Stomach (tissue), 9 donors: ENCODE data around the gene MAB21L4. TPM values are rescaled to one million over a fixed set of nuclear protein-coding genes. Genes with fewer than 3 reads are reported as not detected.
"Not testable (repeated sequence)": the region's sequence is repeated elsewhere in the genome, so short reads cannot be mapped to it uniquely, and the experiment has no call there.

ENCODE experiments used
- DNase-seq, 2 donors: peaks; one replicate each; pipeline versions ENCODE4 v3.0.0 to v3.0.0-alpha.2; 2013 to 2019
- H3K27ac ChIP-seq, 5 donors: fragments of 200-600 bp in 4 of 5; sonication (generic) in 4 of 5; one replicate each; pipeline ENCODE4 v1.5.1; 2013 to 2019; ENCODE audit warnings: mild to moderate bottlenecking in 1 of 5, moderate library complexity in 1 of 5
- H3K27me3 ChIP-seq, 3 donors: fragments of 200-600 bp; sonication (generic); one replicate each; pipeline ENCODE4 v1.5.1; 2017 to 2019; ENCODE audit warnings: mixed run types in 1 of 3
- H3K36me3 ChIP-seq, 4 donors: fragments of 200-600 bp; sonication (generic); 1 replicate in 3 of 4; 2 replicates in 1 of 4; pipeline ENCODE4 v1.5.1; 2016 to 2019
- H3K4me1 ChIP-seq, 4 donors: fragments of 200-600 bp; sonication (generic); one replicate each; pipeline ENCODE4 v1.5.1; 2016 to 2019
- H3K4me3 ChIP-seq, 4 donors: fragments of 200-600 bp; sonication (generic) in 3 of 4; one replicate each; pipeline ENCODE4 v1.5.1; 2016 to 2019; ENCODE audit warnings: mild to moderate bottlenecking in 1 of 4
- H3K9me3 ChIP-seq, 4 donors: fragments of 200-600 bp; sonication (generic); one replicate each; pipeline ENCODE4 v1.5.1; 2016 to 2019
- EP300 ChIP-seq: sonication (generic); formaldehyde crosslinking; IDR thresholded peaks from one replicate; pipeline ENCODE4 v1.6.1; 2017; ENCODE audit warnings: antibody characterized with exemption
- POLR2A ChIP-seq, 4 donors: fragments of 450-650 bp; IDR thresholded peaks; one replicate each; pipeline ENCODE4 v1.6.1; 2016; ENCODE audit warnings: antibody characterized with exemption in 4 of 4, control low read depth in 2 of 4, mild to moderate bottlenecking in 1 of 4, moderate library complexity in 1 of 4
- POLR2AphosphoS5 ChIP-seq, 3 donors: sonication (generic); formaldehyde crosslinking; IDR thresholded peaks; one replicate each; pipeline ENCODE4 v1.6.1; 2016; ENCODE audit warnings: antibody characterized with exemption in 3 of 3
- WGBS, 5 donors: extraction: QIAGEN DNeasy Blood & Tissue Kit in 3 of 5; methylation state at CpG; one replicate each; pipeline versions ENCODE4 v1.1.5 to v1.1.7; 2013 to 2018; 5-methylcytosine and 5-hydroxymethylcytosine counted together
- intact Hi-C: fragments of 100-400 bp; cut with DNase I; formaldehyde crosslinking; loops from one replicate; pipeline ENCODE4 v1.15.1; 2023; ENCODE audit warnings: low total_unique reads
- polyA plus RNA-seq, 3 donors: library from polyadenylated mRNA; stranded (reverse); fragments of 200-250 nt; gene quantifications; one replicate each; pipeline ENCODE4 v1.2.3, GENCODE V29; 2013
- total RNA-seq, 5 donors: library from RNA; depleted of rRNA; stranded (reverse); fragments of >200 nt; gene quantifications; one replicate each; pipeline versions ENCODE4 v1.1.0 to v1.2.3, GENCODE V29; 2014 to 2016
- TF ChIP-seq, protein P1 (sequence below), 7 experiments: fragments of 450-650 bp in 4 of 7; fragments of 200-600 bp in 3 of 7; sonication (generic) in 3 of 7; IDR thresholded peaks; one replicate each; pipeline ENCODE4 v1.5.1; 2016 to 2019; ENCODE audit warnings: antibody characterized with exemption in 7 of 7, control low read depth in 2 of 7, mild to moderate bottlenecking in 1 of 7
- donor health status: healthy with polysubstance abuse.
- donor health status: Bipolar disorder and iron deficiency.
- donor health status: healthy.

The MAB21L4 gene
- total and polyA plus RNA-seq, 8 donors, result 0.45 to 48.9 (median 5.4) TPM; not detected in 2

DNA sequence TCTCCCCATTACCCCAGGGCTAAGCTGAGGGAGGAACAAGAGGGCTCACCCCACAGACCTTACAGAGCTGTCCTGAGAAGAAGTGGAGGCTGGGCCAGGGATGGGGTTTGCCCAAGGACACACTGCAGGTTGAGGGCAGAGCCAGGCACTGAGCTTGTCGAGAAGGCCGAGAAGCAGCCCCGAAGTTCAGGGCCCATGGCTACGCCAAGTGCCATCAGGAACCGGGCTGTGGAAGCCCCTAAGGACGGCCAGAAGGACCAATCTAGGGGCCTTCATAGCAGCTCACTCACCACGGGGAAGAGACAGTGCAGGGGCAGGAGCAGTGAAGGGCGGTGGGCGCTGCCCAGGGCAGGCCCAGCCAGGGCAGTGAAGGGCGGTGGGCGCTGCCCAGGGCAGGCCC lies 45.9 kb downstream of the MAB21L4 start:
- no peaks in the 10 kb centered on the region for H3K27me3 ChIP-seq
- no peak overlapping the region for H3K4me3 ChIP-seq
- 83 to 94% (median 84%) methylated on average over 9 to 11 of the region's 11 CpGs for WGBS, 5 donors
- H3K9me3 ChIP-seq, result peaks cover 0 to 10% (median 7%) of the 10 kb centered on the region in 4 donors
- no peaks in the 10 kb centered on the region for H3K36me3 ChIP-seq
- peaks cover 0 to 12% (median 8%) of the 10 kb centered on the region in 4 donors for H3K4me1 ChIP-seq
- no peak overlapping the region for H3K27ac ChIP-seq
- intact Hi-C loops, result no loop called here
- no peak for DNase-seq
- TF ChIP-seq POLR2AphosphoS5 (IDR thresholded peaks at IDR 0.05) (no peak), POLR2A (IDR thresholded peaks at IDR 0.05) (no peak), EP300 (no peak)
- TF ChIP-seq, protein P1, sequence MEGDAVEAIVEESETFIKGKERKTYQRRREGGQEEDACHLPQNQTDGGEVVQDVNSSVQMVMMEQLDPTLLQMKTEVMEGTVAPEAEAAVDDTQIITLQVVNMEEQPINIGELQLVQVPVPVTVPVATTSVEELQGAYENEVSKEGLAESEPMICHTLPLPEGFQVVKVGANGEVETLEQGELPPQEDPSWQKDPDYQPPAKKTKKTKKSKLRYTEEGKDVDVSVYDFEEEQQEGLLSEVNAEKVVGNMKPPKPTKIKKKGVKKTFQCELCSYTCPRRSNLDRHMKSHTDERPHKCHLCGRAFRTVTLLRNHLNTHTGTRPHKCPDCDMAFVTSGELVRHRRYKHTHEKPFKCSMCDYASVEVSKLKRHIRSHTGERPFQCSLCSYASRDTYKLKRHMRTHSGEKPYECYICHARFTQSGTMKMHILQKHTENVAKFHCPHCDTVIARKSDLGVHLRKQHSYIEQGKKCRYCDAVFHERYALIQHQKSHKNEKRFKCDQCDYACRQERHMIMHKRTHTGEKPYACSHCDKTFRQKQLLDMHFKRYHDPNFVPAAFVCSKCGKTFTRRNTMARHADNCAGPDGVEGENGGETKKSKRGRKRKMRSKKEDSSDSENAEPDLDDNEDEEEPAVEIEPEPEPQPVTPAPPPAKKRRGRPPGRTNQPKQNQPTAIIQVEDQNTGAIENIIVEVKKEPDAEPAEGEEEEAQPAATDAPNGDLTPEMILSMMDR (IDR thresholded peaks at IDR 0.05), result no peak

DNA sequence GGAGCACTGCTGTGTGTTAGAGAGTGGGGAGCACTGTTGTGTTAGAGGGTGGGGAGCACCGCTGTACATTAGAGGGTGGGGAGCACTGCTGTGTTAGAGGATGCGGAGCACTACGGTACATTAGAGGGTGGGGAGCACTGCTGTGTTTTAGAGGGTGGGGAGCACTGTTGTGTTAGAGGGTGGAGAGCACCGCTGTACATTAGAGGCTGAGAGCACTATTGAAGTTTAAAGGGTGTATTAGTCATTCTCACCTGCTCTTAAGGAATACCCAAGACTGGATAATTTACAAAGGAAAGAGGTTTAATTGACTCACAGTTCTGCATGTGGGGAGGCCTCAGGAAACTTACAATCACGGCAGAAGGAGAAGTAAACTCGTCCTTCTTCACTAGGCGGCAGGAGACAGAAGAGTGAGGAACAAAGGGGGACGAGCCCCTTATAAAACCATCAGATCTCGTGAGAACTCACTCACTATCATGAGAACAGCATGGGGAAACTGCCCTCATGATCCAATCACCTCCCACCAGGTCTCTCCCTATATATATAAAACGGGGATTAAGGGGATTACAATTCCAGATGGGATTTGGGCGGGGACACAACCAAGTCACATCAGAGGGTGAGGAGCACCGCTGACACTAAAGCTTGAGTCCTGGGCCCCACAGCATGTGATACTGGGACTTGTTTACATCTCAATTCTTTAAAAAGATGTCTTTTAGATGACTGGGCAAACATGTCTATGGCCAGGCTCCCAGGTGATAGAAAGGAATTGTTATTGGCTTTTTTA lies 46.9 kb downstream of the MAB21L4 start:
- Histone ChIP-seq H3K4me3 (no peak overlapping the region), H3K27me3 (no peaks in the 10 kb centered on the region), H3K4me1 (peaks cover 0 to 12% (median 8%) of the 10 kb centered on the region in 4 donors), H3K36me3 (no peaks in the 10 kb centered on the region), H3K27ac (no peak overlapping the region), H3K9me3 (peaks cover 0 to under 1% (median 0%) of the 10 kb centered on the region in 4 donors)
- TF ChIP-seq EP300 (no peak), POLR2A (IDR thresholded peaks at IDR 0.05) (no peak), POLR2AphosphoS5 (IDR thresholded peaks at IDR 0.05) (no peak)
- TF ChIP-seq, protein P1 (IDR thresholded peaks at IDR 0.05), result no peak
- 72 to 77% (median 75%) methylated on average over 12 of the region's 12 CpGs for WGBS, 5 donors
- DNase-seq, result no peak
- intact Hi-C loops, result no loop called here

DNA sequence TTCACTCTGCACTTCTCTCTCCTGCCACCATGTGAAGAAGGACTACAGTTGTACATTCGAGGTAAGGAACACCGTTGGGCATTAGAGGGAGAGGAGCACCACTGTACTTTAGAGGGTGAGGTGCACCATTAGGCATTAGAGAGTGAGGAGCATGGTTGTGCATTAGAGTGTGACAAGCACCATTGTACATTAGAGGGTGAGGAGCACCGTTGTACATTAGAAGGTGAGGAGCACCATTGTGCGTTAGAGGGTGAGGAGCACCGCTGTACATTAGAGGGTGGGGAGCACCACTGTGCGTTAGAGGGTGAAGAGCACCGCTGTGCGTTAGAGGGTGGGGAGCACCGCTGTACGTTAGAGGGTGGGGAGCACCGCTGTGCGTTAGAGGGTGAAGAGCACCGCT lies 48.1 kb downstream of the MAB21L4 start:
- TF ChIP-seq, protein P1 (IDR thresholded peaks at IDR 0.05), result no peak
- TF ChIP-seq POLR2A (IDR thresholded peaks at IDR 0.05) (no peak), POLR2AphosphoS5 (IDR thresholded peaks at IDR 0.05) (no peak), EP300 (no peak)
- no peak for DNase-seq
- H3K36me3 ChIP-seq, result no peaks in the 10 kb centered on the region
- H3K4me1 ChIP-seq, result peaks cover 0 to 12% (median 8%) of the 10 kb centered on the region in 4 donors
- H3K27ac ChIP-seq, result no peak overlapping the region
- 90 to 95% (median 91%) methylated on average over 11 to 13 of the region's 13 CpGs for WGBS, 5 donors
- H3K4me3 ChIP-seq, result no peak overlapping the region
- no peaks in the 10 kb centered on the region for H3K27me3 ChIP-seq
- intact Hi-C loops, result no loop called here
- H3K9me3 ChIP-seq, result no peaks in the 10 kb centered on the region

DNA sequence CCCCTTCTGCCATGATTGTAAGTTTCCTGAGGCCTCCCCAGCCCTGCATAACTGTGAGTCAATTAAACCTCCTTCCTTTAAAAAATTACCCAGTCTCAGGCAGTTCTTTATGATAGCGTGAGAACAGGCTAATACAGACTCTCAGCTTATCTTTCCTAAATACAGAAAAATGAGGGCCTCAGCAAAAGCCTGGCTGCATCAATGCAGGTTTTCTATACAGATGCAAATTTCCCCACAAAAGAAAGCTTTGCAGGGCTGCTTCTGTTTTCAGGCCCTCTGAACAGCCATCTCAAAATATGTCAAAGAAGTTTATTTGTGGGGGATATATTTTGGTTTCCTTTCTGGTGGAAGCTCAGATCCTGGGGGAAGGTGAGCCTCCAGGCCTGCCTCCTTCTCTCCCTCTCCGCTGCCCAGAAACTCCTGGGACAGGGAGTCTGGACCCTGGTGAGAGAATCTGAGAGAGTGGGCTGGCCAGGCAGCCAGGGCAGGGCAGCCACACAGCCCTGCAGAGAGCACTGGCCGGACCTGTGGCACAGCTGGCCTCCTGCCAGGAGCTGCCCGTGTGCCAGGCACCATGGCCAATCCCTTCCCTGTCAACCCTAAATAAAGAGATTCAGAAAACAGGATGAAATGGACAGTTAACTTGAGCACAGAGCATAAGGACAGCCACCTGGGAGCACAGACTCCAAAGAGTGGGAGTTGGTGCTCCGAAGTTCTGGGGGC lies 48.9 kb downstream of the MAB21L4 start:
- no peaks in the 10 kb centered on the region for H3K9me3 ChIP-seq
- TF ChIP-seq EP300 (no peak), POLR2AphosphoS5 (IDR thresholded peaks at IDR 0.05) (no peak)
- TF ChIP-seq, protein P1 (IDR thresholded peaks at IDR 0.05), result no peak
- intact Hi-C loops, result no loop called here
- DNase-seq, result peak; percentile 27 to 72
- no peaks in the 10 kb centered on the region for H3K27me3 ChIP-seq
- H3K4me3 ChIP-seq, result no peak overlapping the region
- 41 to 60% (median 44%) methylated on average over 5 of the region's 5 CpGs for WGBS, 5 donors
- no peak overlapping the region for H3K27ac ChIP-seq
- H3K36me3 ChIP-seq, result no peaks in the 10 kb centered on the region
- H3K4me1 ChIP-seq, result peaks cover 0 to 12% (median 8%) of the 10 kb centered on the region in 4 donors

DNA sequence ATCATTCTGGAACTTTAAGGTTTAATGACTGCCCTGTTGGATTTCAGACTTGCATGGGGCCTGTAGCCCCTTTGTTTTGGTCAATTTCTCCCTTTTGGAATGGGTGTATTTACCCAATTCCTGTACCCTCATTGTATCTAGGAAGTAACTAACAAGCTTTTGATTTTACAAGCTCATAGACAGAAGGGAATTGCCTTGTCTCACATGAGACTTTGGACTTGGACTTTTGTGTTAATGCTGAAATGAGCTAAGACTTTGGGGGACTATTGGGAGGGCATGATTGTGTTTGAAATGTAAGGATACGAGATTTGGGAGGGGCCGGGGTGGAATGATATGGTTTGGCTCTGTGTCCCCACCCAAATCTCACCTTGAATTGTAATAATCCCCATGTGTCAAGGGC lies 49.6 kb downstream of the MAB21L4 start:
- H3K27ac ChIP-seq, H3K27me3 ChIP-seq, DNase-seq, H3K9me3 ChIP-seq, H3K4me3 ChIP-seq, intact Hi-C loops, H3K36me3 ChIP-seq, H3K4me1 ChIP-seq: not testable (repeated sequence)
- WGBS, 5 donors, result 70 to 90% (median 80%) methylated on average over 2 of the region's 2 CpGs
